ENCODE data around the gene DCAF4. TPM values are rescaled to one million over a fixed set of nuclear protein-coding genes. Genes with fewer than 3 reads are reported as not detected.
"Not testable (repeated sequence)": the region's sequence is repeated elsewhere in the genome, so short reads cannot be mapped to it uniquely, and the experiment has no call there.

DCAF4 gene
- total and polyA plus RNA-seq, 3 donors from 2014 or later, result 19.2 to 38.0 (median 35.6) TPM

DNA sequence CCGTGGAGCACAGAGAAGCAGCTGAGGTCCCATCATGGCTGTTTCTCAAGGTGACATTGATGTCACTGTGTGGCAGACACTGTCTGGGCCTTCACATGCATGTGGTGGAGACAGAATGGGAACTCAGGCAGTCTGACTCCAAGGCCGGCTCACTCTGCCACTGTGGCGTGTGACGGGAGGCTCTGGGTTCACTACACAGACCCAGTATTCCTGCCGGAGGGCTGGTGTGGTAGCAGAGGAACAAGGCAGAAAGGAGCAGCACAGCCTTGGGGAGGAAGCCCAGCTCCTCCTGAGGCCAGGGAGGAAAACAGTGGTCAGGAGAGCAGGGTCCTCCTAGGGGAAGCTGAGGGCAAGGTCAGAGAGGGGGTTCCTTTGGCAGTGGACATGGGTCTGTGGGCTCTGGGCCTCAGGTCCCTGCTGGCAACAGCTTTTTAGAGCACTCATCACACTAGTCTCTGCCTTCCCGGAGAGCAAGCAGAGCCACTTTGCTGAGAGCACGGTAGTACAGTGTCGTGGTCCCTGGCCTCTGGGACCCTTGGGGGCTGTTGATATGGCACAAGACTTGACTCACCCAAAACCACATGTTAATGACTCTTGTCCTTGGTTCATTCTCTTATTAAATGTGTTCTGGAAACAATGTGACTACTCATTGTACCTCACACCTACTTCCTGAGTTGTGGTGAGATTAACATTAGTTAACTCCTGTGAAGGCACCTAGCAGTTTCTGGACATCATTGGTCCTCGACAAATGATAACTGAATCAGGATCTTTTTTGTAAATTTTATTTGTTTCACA lies 21.3 kb downstream of the DCAF4 start:
- 82 to 83% methylated on average over 7 to 9 of the region's 9 CpGs for WGBS, 2 donors
- Histone ChIP-seq H3K4me1 (no peaks in the 10 kb centered on the region), H3K36me3 (ENCODE audit: low read depth, missing control alignments) (no peaks in the 10 kb centered on the region), H3K27ac (no peak overlapping the region), H3K27me3 (no peaks in the 10 kb centered on the region), H3K4me3 (no peak overlapping the region), H3K9me3 (no peaks in the 10 kb centered on the region)
- intact Hi-C loops (cut with DNase I; ENCODE audit: low total_unique reads), result no loop called here
- TF ChIP-seq POLR2A (IDR thresholded peaks at IDR 0.05), result no peak
- TF ChIP-seq, protein P1, sequence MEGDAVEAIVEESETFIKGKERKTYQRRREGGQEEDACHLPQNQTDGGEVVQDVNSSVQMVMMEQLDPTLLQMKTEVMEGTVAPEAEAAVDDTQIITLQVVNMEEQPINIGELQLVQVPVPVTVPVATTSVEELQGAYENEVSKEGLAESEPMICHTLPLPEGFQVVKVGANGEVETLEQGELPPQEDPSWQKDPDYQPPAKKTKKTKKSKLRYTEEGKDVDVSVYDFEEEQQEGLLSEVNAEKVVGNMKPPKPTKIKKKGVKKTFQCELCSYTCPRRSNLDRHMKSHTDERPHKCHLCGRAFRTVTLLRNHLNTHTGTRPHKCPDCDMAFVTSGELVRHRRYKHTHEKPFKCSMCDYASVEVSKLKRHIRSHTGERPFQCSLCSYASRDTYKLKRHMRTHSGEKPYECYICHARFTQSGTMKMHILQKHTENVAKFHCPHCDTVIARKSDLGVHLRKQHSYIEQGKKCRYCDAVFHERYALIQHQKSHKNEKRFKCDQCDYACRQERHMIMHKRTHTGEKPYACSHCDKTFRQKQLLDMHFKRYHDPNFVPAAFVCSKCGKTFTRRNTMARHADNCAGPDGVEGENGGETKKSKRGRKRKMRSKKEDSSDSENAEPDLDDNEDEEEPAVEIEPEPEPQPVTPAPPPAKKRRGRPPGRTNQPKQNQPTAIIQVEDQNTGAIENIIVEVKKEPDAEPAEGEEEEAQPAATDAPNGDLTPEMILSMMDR (IDR thresholded peaks at IDR 0.05), result no peak
- DNase-seq, result no peak

DNA sequence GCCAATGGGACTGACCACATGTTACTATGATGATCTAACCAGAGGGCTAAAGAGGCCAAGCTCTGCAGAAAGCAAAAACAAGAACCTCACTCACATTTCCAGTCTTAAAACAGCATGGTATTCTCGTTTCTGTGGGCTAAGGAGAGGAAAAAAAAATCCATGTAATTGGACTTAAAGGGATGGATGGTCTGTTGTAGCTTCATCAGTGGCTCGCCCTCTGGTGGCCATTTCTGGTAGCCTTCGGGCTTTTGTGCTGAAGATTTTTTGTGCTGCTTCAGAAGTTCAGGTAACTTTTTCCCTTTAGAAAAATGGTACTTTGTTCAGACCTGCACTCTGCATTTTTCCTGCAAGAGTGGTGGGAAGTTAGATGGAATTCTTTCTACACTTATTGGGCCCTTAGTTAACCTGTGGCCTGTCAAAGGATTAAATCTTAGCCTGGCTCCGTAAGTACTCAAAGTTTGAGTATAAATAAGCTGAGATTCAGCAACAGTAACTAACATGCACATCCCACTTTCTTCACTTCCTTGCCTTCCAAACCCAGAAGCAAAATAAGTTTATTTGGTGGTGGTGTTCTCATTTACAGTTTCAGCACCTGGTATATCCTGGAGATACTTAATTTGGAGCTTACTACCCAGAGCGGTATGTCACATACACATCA lies 22.3 kb downstream of the DCAF4 start:
- TF ChIP-seq POLR2A (IDR thresholded peaks at IDR 0.05), result no peak
- TF ChIP-seq, protein P1 (IDR thresholded peaks at IDR 0.05), result peak; percentile 79 to 94 (median 93)
- Histone ChIP-seq H3K27ac (no peak overlapping the region), H3K4me1 (no peaks in the 10 kb centered on the region), H3K4me3 (no peak overlapping the region), H3K27me3 (no peaks in the 10 kb centered on the region), H3K36me3 (ENCODE audit: low read depth, missing control alignments) (no peaks in the 10 kb centered on the region), H3K9me3 (no peaks in the 10 kb centered on the region)
- 43 to 46% methylated on average over 5 of the region's 5 CpGs for WGBS, 2 donors
- DNase-seq, result peak; percentile 91
- intact Hi-C loops (cut with DNase I; ENCODE audit: low total_unique reads), result no loop called here

DNA sequence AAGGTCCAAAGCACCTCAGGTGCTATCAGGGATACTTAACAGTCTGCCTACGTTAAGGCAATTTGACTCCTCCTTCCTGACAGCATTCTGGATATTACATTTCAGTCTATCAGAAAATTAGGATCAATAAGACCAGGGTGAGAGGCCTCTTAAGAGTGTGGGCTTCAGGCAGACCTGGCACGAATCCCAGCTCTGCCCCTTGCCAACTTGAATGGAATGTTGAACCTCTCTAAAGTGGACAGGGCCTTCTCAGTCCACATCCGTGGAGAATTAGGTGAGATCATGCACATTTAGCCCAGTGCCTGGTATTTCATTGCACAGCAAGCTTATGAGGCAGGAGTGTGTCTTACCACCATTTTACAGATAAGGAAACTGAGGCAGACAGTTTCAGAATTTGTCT lies 25.9 kb downstream of the DCAF4 start:
- Histone ChIP-seq H3K27me3 (no peaks in the 10 kb centered on the region), H3K9me3 (no peaks in the 10 kb centered on the region), H3K4me3 (no peak overlapping the region), H3K27ac (no peak overlapping the region), H3K4me1 (no peaks in the 10 kb centered on the region), H3K36me3 (ENCODE audit: low read depth, missing control alignments) (no peaks in the 10 kb centered on the region)
- no peak for DNase-seq
- TF ChIP-seq, protein P1 (IDR thresholded peaks at IDR 0.05), result no peak
- TF ChIP-seq POLR2A (IDR thresholded peaks at IDR 0.05), result no peak
- 72 to 97% methylated on average over 3 of the region's 3 CpGs for WGBS, 2 donors
- intact Hi-C loops (cut with DNase I; ENCODE audit: low total_unique reads), result no loop called here

DNA sequence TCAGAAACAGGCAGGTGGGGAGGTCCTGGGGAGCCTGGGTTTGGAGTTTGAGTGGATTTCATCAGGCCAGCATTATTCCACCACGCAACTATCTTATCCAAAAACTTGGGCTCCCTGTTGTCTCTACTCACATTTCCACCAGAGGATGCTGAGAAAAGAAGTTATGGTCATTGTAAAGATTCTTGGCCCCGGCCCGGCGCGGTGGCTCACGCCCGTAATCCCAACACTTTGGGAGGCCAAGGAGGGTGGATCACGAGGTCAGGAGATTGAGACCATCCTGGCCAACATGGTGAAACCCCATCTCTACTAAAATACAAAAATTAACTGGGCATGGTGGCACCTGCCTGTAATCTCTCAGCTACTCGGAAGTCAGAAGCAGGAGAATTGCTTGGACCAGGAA lies 30.5 kb downstream of the DCAF4 start:
- H3K36me3 ChIP-seq (ENCODE audit: low read depth, missing control alignments); DNase-seq; H3K9me3 ChIP-seq; H3K27ac ChIP-seq; H3K4me3 ChIP-seq; H3K4me1 ChIP-seq; intact Hi-C loops (cut with DNase I; ENCODE audit: low total_unique reads); H3K27me3 ChIP-seq: not testable (repeated sequence)
- 96 to 98% methylated on average over 9 of the region's 9 CpGs for WGBS, 2 donors

DNA sequence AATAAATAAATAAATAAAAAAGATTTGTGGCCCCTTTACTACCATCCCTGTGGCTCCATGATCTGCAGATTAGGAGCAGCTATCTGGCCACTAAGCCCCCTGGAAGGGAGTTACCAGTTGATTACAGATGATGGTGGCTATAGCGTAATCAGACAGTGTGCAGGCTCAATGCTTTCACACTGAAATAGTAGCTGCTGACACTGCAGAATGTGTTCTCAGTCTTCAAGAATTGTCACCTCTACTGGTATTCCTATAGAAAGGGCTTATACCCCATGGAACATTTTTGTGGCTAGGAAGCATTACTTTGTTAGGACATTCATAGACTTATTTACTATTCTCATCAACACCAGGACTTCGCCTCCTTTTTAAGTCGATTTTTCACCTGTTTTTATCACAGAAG lies 30.9 kb downstream of the DCAF4 start:
- no peak overlapping the region for H3K27ac ChIP-seq
- intact Hi-C loops (cut with DNase I; ENCODE audit: low total_unique reads), result no loop called here
- H3K36me3 ChIP-seq (ENCODE audit: low read depth, missing control alignments), result no peaks in the 10 kb centered on the region
- DNase-seq, result no peak
- no peak overlapping the region for H3K4me3 ChIP-seq
- TF ChIP-seq POLR2A (IDR thresholded peaks at IDR 0.05), result no peak
- TF ChIP-seq, protein P1 (IDR thresholded peaks at IDR 0.05), result no peak
- 87 to 96% methylated on average over 3 of the region's 3 CpGs for WGBS, 2 donors
- H3K27me3 ChIP-seq, result no peaks in the 10 kb centered on the region
- no peaks in the 10 kb centered on the region for H3K4me1 ChIP-seq
- no peaks in the 10 kb centered on the region for H3K9me3 ChIP-seq

Data from testis (tissue), 3 donors.